Transverse colon (tissue), 4 donors: Measurements from ENCODE around the gene PILRA.
"Not testable (repeated sequence)": the region's sequence is repeated elsewhere in the genome, so short reads cannot be mapped to it uniquely, and the experiment has no call there.

Experiments used
- EP300 ChIP-seq: sonication (generic); formaldehyde crosslinking; IDR thresholded peaks from one replicate; pipeline ENCODE4 v1.6.1; 2017; ENCODE audit warnings: antibody characterized with exemption, low read depth
- POLR2A ChIP-seq: fragments of 450-650 bp; IDR thresholded peaks from one replicate; pipeline ENCODE4 v1.6.1; 2016; ENCODE audit warnings: antibody characterized with exemption, mild to moderate bottlenecking, moderate library complexity
- POLR2AphosphoS5 ChIP-seq, 3 donors: sonication (generic); formaldehyde crosslinking; IDR thresholded peaks; one replicate each; pipeline ENCODE4 v1.6.1; 2016; ENCODE audit warnings: antibody characterized with exemption in 3 of 3
- TF ChIP-seq, protein P1 (sequence below), 5 experiments: fragments of 200-600 bp in 3 of 5; fragments of 450-650 bp in 2 of 5; sonication (generic) in 3 of 5; IDR thresholded peaks; 1 replicate in 2 of 5; 2 replicates in 3 of 5; pipeline ENCODE4 v1.5.1; 2016 to 2017; ENCODE audit warnings: antibody characterized with exemption in 5 of 5, inconsistent platforms in 3 of 5, mild to moderate bottlenecking in 2 of 5, moderate library complexity in 1 of 5

DNA sequence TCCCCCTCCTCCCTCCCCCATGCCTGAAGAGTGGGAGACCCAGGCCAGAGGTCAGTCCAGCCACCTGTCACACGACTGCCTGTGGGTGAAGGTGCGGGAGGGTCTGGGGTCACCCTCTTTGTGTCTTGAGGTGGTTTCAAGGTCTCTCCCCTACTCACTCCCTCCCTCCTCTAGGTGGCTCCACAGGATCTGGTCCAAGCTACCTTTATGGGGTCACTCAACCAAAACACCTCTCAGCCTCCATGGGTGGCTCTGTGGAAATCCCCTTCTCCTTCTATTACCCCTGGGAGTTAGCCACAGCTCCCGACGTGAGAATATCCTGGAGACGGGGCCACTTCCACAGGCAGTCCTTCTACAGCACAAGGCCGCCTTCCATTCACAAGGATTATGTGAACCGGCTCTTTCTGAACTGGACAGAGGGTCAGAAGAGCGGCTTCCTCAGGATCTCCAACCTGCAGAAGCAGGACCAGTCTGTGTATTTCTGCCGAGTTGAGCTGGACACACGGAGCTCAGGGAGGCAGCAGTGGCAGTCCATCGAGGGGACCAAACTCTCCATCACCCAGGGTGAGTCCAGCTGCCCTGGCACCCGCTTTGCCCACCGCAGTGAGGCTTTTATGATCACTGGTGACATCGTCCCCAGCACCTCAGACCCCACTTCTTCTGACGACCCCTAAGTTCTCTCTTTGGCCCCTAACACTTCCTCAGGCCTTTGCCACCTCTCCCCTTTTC lies 747 bp downstream of the PILRA start:
- TF ChIP-seq, protein P1, sequence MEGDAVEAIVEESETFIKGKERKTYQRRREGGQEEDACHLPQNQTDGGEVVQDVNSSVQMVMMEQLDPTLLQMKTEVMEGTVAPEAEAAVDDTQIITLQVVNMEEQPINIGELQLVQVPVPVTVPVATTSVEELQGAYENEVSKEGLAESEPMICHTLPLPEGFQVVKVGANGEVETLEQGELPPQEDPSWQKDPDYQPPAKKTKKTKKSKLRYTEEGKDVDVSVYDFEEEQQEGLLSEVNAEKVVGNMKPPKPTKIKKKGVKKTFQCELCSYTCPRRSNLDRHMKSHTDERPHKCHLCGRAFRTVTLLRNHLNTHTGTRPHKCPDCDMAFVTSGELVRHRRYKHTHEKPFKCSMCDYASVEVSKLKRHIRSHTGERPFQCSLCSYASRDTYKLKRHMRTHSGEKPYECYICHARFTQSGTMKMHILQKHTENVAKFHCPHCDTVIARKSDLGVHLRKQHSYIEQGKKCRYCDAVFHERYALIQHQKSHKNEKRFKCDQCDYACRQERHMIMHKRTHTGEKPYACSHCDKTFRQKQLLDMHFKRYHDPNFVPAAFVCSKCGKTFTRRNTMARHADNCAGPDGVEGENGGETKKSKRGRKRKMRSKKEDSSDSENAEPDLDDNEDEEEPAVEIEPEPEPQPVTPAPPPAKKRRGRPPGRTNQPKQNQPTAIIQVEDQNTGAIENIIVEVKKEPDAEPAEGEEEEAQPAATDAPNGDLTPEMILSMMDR (IDR thresholded peaks at IDR 0.05) = not testable (repeated sequence)
- not testable (repeated sequence) for TF ChIP-seq POLR2AphosphoS5 (IDR thresholded peaks at IDR 0.05); POLR2A; EP300
